ENCODE measurements around the gene OR52M1.

The OR52M1 gene

GRCh38 chr11:4569075-4569474, 24.1 kb downstream of the OR52M1 start:
- no peak for DNase-seq (ENCODE audit: low read depth)

GRCh38 chr11:4576880-4577279, 31.9 kb downstream of the OR52M1 start:
- no peak for DNase-seq (ENCODE audit: low read depth)

- DNase-seq (ENCODE audit: low read depth): no peak
These were observed 32.8 kb downstream of the OR52M1 start for GRCh38 chr11:4577761-4578160.

GRCh38 chr11:4578624-4579023, 33.6 kb downstream of the OR52M1 start:
- DNase-seq (ENCODE audit: low read depth): no peak

- no peak for DNase-seq (ENCODE audit: low read depth)
These were observed 35.1 kb downstream of the OR52M1 start for GRCh38 chr11:4580124-4580523.

GRCh38 chr11:4581443-4581842, 36.5 kb downstream of the OR52M1 start, which contains the start of gene OR52I2:
Gene OR52I2, plus strand, starts transcription at chr11:4581743.
- DNase-seq (ENCODE audit: low read depth): no peak

- DNase-seq (ENCODE audit: low read depth): no peak
These were observed 44.0 kb downstream of the OR52M1 start for GRCh38 chr11:4589017-4589416.

- DNase-seq (ENCODE audit: low read depth): no peak
These were observed 48.7 kb downstream of the OR52M1 start, which contains the start of gene OR52I1 for GRCh38 chr11:4593739-4594138. Gene OR52I1, plus strand, starts transcription at chr11:4594039. Its CDS starts 0 bp downstream, at chr11:4594039.
